HepG2 (cell line): Measurements from ENCODE around the gene PNRC1. TPM values are rescaled to one million over a fixed set of nuclear protein-coding genes. Genes with fewer than 3 reads are reported as not detected.

ENCODE experiments used
- GFI1 ChIP-seq: sonication (generic); formaldehyde crosslinking; IDR thresholded peaks from 2 replicates; pipeline ENCODE4 v1.5.0; 2020; ENCODE audit warnings: missing genetic modification reagents, mild to moderate bottlenecking, borderline replicate concordance
- HNRNPL ChIP-seq: fragments of 200-400 bp; formaldehyde crosslinking; IDR thresholded peaks from 2 replicates; pipeline ENCODE4 v1.6.1; 2017; ENCODE audit warnings: mild to moderate bottlenecking, low read depth, low read length
- HNRNPUL1 ChIP-seq: fragments of 200-400 bp; formaldehyde crosslinking; IDR thresholded peaks from 2 replicates; pipeline ENCODE4 v1.6.1; 2017; ENCODE audit warnings: low read depth, mild to moderate bottlenecking, low read length, moderate library complexity
- KDM4B ChIP-seq: sonication (generic); formaldehyde crosslinking; IDR thresholded peaks from 2 replicates; pipeline ENCODE4 v1.4.0; 2020; ENCODE audit warnings: missing genetic modification reagents
- KDM5B ChIP-seq: sonication (generic); formaldehyde crosslinking; IDR thresholded peaks from 2 replicates; pipeline ENCODE4 v1.4.0; 2020; ENCODE audit warnings: missing genetic modification reagents, mild to moderate bottlenecking, borderline replicate concordance
- REXO4 ChIP-seq: sonication (generic); formaldehyde crosslinking; IDR thresholded peaks from 2 replicates; pipeline ENCODE4 v1.8.0; 2022; ENCODE audit warnings: missing genetic modification reagents, mild to moderate bottlenecking, borderline replicate concordance
- ZNF549 ChIP-seq: sonication (generic); formaldehyde crosslinking; IDR thresholded peaks from 2 replicates; pipeline ENCODE4 v1.5.0; 2020; ENCODE audit warnings: missing genetic modification reagents
- ZNF552 ChIP-seq: sonication (generic); formaldehyde crosslinking; IDR thresholded peaks from 2 replicates; pipeline ENCODE4 v1.9.0; 2022; ENCODE audit warnings: missing genetic modification reagents, mild to moderate bottlenecking, borderline replicate concordance
- ZNF558 ChIP-seq: sonication (generic); formaldehyde crosslinking; IDR thresholded peaks from 2 replicates; pipeline ENCODE4 v1.9.0; 2022; ENCODE audit warnings: mild to moderate bottlenecking, missing genetic modification reagents, borderline replicate concordance
- polyA plus RNA-seq, 8 experiments: library from polyadenylated mRNA; depleted of rRNA in 3 of 8; stranded (reverse) in 7 of 8; unstranded in 1 of 8; fragments of >200 nt; fragmentation: Illumina TruSeq in 4 of 8; extraction: Trizol in 4 of 8; gene quantifications; 2 replicates each; pipeline versions ENCODE4 v1.2.1 to v1.2.3, GENCODE V29; 2011 to 2016; ENCODE audit warnings: low read depth in 4 of 8, missing spikeins in 1 of 8, mixed read lengths in 1 of 8; ENCODE audit not compliant: insufficient read depth in 1 of 8
- total RNA-seq, 5 experiments: library from RNA; depleted of rRNA; stranded (reverse); fragments of >200 nt; fragmentation: Illumina TruSeq; extraction: Trizol; gene quantifications; 2 replicates each; pipeline ENCODE4 v1.2.3, GENCODE V29; 2016; ENCODE audit warnings: low read depth in 1 of 5
- TF ChIP-seq, protein P1 (sequence below): sonication (generic); formaldehyde crosslinking; IDR thresholded peaks from 2 replicates; pipeline ENCODE4 v1.5.0; 2020; ENCODE audit warnings: mild to moderate bottlenecking, missing genetic modification reagents
- TF ChIP-seq, protein P2 (sequence below): sonication (generic); formaldehyde crosslinking; IDR thresholded peaks from 2 replicates; pipeline ENCODE4 v1.4.0; 2020; ENCODE audit warnings: missing genetic modification reagents, borderline replicate concordance
- TF ChIP-seq, protein P3 (sequence below): sonication (generic); formaldehyde crosslinking; IDR thresholded peaks from 2 replicates; pipeline ENCODE4 v1.4.0; 2020; ENCODE audit warnings: missing genetic modification reagents, borderline replicate concordance
- TF ChIP-seq, protein P4 (sequence below): IDR thresholded peaks from 2 replicates; pipeline ENCODE4 v1.6.1; 2016; ENCODE audit warnings: missing compliant biosample characterization, missing genetic modification reagents, borderline replicate concordance
- TF ChIP-seq, protein P5 (sequence below): sonication (generic); formaldehyde crosslinking; IDR thresholded peaks from 2 replicates; pipeline ENCODE4 v1.8.0; 2022; ENCODE audit warnings: mild to moderate bottlenecking, missing genetic modification reagents

PNRC1 gene
- total and polyA plus RNA-seq, 2 of the 13 experiments (the other 11 are each of a cell fraction or from before 2014, with no cell fraction given) = 17.6 to 36.0 TPM

DNA sequence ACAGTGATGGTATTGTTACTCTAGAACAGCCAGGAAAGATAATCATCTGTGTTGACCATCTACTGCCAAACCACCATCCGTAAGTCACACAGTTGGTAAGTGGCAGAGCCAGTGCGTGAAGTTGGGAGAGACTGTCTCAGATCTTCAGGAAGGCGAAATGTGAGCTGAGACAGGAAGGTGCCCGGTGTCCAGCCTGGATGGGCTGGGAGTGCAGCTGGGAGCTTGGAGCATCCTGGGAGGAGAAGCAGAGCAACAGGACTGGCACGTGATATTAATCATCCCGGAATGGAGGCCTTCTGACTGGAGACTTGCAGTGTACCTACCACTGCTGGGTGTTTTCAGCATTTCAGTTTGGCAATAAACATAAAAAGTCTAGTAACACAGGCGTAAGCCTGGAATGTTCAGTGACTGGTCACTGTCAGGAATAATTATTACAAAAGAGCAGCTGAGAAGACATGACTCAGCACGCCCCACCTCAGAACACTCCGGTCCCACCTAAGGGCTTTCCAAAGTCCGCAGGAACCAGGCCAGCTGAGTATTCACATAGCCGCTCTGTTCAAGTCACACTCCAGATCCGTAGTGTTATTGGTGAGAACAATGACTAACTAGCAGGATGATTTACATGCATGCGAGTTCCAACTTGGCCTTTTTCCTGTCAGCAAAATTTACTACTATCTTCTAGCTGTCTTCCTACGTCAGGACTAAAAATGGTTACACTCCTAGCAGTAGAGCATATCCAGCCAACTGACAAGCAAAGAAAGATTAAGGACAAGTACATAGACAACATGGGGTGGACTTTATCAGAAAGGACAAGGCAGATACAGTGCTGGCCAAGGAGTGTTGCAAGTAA, 45.1 kb upstream of the PNRC1 start (continued):
- TF ChIP-seq KDM4B (CRISPR knock-in tag) (no peak), ZNF558 (CRISPR knock-in tag) (no peak), ZNF552 (CRISPR knock-in tag) (no peak), ZNF549 (CRISPR knock-in tag) (no peak), HNRNPUL1 (no peak), GFI1 (no peak), HNRNPL (no peak), REXO4 (CRISPR knock-in tag) (no peak), KDM5B (no peak)
- TF ChIP-seq, protein P1, sequence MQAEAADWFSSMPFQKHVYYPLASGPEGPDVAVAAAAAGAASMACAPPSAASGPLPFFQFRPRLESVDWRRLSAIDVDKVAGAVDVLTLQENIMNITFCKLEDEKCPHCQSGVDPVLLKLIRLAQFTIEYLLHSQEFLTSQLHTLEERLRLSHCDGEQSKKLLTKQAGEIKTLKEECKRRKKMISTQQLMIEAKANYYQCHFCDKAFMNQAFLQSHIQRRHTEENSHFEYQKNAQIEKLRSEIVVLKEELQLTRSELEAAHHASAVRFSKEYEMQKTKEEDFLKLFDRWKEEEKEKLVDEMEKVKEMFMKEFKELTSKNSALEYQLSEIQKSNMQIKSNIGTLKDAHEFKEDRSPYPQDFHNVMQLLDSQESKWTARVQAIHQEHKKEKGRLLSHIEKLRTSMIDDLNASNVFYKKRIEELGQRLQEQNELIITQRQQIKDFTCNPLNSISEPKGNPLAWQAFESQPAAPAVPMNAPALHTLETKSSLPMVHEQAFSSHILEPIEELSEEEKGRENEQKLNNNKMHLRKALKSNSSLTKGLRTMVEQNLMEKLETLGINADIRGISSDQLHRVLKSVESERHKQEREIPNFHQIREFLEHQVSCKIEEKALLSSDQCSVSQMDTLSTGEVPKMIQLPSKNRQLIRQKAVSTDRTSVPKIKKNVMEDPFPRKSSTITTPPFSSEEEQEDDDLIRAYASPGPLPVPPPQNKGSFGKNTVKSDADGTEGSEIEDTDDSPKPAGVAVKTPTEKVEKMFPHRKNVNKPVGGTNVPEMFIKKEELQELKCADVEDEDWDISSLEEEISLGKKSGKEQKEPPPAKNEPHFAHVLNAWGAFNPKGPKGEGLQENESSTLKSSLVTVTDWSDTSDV = no peak
- TF ChIP-seq, protein P2, sequence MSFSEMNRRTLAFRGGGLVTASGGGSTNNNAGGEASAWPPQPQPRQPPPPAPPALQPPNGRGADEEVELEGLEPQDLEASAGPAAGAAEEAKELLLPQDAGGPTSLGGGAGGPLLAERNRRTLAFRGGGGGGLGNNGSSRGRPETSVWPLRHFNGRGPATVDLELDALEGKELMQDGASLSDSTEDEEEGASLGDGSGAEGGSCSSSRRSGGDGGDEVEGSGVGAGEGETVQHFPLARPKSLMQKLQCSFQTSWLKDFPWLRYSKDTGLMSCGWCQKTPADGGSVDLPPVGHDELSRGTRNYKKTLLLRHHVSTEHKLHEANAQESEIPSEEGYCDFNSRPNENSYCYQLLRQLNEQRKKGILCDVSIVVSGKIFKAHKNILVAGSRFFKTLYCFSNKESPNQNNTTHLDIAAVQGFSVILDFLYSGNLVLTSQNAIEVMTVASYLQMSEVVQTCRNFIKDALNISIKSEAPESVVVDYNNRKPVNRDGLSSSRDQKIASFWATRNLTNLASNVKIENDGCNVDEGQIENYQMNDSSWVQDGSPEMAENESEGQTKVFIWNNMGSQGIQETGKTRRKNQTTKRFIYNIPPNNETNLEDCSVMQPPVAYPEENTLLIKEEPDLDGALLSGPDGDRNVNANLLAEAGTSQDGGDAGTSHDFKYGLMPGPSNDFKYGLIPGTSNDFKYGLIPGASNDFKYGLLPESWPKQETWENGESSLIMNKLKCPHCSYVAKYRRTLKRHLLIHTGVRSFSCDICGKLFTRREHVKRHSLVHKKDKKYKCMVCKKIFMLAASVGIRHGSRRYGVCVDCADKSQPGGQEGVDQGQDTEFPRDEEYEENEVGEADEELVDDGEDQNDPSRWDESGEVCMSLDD (CRISPR knock-in tag) = no peak
- TF ChIP-seq, protein P3, sequence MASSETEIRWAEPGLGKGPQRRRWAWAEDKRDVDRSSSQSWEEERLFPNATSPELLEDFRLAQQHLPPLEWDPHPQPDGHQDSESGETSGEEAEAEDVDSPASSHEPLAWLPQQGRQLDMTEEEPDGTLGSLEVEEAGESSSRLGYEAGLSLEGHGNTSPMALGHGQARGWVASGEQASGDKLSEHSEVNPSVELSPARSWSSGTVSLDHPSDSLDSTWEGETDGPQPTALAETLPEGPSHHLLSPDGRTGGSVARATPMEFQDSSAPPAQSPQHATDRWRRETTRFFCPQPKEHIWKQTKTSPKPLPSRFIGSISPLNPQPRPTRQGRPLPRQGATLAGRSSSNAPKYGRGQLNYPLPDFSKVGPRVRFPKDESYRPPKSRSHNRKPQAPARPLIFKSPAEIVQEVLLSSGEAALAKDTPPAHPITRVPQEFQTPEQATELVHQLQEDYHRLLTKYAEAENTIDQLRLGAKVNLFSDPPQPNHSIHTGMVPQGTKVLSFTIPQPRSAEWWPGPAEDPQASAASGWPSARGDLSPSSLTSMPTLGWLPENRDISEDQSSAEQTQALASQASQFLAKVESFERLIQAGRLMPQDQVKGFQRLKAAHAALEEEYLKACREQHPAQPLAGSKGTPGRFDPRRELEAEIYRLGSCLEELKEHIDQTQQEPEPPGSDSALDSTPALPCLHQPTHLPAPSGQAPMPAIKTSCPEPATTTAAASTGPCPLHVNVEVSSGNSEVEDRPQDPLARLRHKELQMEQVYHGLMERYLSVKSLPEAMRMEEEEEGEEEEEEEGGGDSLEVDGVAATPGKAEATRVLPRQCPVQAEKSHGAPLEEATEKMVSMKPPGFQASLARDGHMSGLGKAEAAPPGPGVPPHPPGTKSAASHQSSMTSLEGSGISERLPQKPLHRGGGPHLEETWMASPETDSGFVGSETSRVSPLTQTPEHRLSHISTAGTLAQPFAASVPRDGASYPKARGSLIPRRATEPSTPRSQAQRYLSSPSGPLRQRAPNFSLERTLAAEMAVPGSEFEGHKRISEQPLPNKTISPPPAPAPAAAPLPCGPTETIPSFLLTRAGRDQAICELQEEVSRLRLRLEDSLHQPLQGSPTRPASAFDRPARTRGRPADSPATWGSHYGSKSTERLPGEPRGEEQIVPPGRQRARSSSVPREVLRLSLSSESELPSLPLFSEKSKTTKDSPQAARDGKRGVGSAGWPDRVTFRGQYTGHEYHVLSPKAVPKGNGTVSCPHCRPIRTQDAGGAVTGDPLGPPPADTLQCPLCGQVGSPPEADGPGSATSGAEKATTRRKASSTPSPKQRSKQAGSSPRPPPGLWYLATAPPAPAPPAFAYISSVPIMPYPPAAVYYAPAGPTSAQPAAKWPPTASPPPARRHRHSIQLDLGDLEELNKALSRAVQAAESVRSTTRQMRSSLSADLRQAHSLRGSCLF = no peak
- TF ChIP-seq, protein P4, sequence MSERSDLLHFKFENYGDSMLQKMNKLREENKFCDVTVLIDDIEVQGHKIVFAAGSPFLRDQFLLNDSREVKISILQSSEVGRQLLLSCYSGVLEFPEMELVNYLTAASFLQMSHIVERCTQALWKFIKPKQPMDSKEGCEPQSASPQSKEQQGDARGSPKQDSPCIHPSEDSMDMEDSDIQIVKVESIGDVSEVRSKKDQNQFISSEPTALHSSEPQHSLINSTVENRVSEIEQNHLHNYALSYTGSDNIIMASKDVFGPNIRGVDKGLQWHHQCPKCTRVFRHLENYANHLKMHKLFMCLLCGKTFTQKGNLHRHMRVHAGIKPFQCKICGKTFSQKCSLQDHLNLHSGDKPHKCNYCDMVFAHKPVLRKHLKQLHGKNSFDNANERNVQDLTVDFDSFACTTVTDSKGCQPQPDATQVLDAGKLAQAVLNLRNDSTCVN = no peak
- TF ChIP-seq, protein P5, sequence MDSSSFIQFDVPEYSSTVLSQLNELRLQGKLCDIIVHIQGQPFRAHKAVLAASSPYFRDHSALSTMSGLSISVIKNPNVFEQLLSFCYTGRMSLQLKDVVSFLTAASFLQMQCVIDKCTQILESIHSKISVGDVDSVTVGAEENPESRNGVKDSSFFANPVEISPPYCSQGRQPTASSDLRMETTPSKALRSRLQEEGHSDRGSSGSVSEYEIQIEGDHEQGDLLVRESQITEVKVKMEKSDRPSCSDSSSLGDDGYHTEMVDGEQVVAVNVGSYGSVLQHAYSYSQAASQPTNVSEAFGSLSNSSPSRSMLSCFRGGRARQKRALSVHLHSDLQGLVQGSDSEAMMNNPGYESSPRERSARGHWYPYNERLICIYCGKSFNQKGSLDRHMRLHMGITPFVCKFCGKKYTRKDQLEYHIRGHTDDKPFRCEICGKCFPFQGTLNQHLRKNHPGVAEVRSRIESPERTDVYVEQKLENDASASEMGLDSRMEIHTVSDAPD (CRISPR knock-in tag) = 0 out of 2 replicates have a peak, but pooled peaks have one; percentile 70
